NCI-H526 treated with DMSO at 0.1 percent for 48 hours (cell line): Measurements from ENCODE around the gene RABGGTB.
"Not testable (repeated sequence)": the region's sequence is repeated elsewhere in the genome, so short reads cannot be mapped to it uniquely, and the experiment has no call there.

Source experiments
- DNase-seq: peaks from one replicate; lab custom pipeline; 2025; lab: John Stamatoyannopoulos, UW

The RABGGTB gene

DNA sequence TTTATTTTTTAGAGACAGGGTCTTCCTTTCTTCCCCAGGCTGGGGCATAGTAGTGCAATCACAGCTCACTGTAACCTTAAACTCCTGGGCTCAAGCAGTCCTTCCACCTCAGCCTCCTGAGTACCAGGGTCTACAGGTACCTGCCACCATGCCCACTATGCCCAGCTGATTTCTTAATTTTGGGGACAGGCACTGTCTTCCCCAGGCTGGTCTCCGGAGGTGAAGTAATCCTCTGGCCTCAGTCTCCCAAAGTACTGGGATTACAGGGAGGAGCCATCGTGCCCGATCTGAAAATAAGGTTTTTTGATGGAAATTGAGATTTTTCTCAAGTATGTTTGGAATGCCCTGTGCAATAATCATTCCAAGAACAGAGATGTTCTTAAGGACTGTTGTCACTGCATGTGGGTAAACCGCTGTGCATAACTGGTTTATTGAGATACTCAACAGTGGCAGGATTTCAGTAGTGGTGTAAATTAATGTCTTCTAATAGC, 9.7 kb downstream of the RABGGTB start:
- DNase-seq: no peak

- no peak for DNase-seq
Observed at GRCh38 chr1:75796376-75797272, 10.6 kb downstream of the RABGGTB start, which contains the start of gene MSH4. MSH4 (plus strand) TSS chr1:75796882; CDS start chr1:75796986, 104 bp downstream.

DNA sequence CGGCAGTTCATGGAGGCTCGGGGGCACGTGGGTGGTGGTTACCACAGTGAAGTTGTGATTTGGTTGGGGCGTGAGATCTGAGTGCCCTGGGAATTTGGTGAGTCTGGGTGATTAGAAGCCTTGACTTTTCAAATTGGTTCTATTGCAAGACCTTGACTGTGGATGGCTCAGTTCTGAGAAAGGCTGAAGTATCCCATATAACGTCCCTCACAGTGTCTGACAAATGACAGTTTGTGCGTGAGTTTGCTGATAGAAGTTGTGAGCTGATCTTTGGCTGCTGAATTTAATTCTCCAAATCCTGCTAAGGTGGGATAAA, 11.2 kb downstream of the RABGGTB start:
- DNase-seq: no peak

GRCh38 chr1:75797606-75798216, 11.7 kb downstream of the RABGGTB start:
- DNase-seq: no peak

DNA sequence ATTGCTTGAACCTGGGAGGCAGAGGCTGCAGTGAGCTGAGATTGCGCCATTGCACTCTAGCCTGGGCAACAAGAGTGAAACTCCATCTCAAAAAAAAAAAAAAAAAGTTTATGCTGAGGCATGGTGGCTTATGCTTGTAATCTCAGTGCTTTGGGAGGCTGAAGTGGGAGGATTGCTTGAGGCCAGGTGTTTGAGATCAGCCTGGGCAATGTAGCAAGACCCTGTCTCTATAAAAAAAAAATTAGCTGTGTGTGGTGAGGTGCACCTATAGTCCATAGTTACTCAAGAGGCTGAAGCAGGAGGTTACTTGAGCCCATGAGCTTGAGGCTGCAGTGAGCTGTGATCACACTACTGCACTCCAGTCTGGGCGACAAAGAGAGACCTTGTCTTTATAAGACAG, 15.4 kb downstream of the RABGGTB start:
- DNase-seq: not testable (repeated sequence)

DNA sequence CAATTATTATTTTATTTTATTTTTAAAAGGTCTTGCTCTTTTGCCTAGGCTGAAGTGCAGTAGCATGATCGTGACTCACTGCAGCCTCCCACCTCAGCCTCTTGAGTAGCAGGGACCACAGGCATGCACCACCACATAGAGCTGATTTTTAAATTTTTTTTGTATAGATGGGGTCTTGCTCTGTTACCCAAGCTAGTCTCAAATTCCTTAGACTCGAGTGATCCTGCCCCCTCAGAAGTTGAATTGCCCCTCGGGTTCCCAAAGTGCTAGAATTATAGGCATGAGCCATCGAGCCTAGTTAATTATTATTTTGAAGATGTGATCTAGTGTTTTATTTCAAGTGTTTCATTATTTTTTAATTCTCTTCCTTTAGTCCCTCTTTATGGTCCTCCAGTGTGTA, 22.9 kb downstream of the RABGGTB start:
- DNase-seq: no peak

DNA sequence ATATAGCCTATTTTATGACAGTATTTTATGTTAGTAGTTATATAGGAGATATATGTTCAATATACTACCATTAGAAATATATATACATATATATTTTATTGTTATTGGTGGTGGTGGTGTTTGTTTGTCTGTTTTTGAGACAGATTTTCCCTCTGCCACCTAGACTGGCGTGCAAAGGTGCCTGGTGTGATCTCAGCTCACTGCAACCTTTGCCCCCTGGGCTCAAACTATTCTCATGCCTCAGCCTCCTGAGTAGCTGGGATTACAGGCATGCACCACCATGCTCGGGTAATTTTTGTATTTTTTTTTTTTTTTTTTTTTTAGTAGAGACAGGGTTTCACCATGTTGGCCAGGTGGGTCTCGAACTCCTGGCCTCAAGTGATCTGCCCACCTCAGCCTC, 24.1 kb downstream of the RABGGTB start:
- not testable (repeated sequence) for DNase-seq

- no peak for DNase-seq
Observed at GRCh38 chr1:75811211-75811981, 25.3 kb downstream of the RABGGTB start.

GRCh38 chr1:75812065-75812464, 26.0 kb downstream of the RABGGTB start:
- DNase-seq: no peak

DNA sequence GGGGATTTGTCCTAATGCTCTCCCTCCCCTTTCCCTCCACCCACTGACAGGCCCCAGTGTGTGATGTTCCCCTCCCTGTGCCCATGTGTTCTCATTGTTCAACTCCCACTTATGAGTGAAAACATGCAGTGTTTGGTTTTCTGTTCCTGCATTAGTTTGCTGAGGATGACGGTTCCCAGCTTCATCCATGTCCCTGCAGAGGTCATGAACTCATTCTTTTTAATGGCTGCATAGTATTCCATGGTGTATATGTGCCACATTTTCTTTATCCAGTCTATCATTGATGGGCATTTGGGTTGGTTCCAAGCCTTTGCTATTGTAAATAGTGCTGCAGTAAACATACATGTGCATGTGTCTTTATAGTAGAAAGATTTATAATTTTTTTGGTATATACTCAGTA, 37.5 kb downstream of the RABGGTB start:
- not testable (repeated sequence) for DNase-seq

GRCh38 chr1:75836528-75837100, 50.6 kb downstream of the RABGGTB start:
- no peak for DNase-seq

- DNase-seq: no peak
Observed at GRCh38 chr1:75838079-75838478, 52.0 kb downstream of the RABGGTB start.

DNA sequence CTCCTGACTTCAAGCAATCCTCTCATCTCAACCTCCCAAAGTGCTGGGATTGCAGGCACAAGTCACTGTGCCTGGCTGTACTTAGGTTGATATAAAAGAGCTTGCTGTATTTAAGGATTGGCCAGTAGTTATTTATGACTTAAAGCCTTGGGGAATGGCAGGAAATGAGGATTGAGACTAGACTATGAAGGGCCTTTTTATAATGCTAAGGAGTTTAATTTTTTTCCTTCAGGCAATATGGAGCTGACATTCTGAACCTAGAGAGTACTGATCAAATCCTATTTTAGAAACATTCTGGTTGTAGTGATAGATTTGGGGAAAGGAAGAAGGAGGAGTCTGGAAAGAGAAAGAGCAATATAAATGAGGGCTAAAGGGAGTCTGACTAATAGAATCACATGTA, 55.4 kb downstream of the RABGGTB start:
- DNase-seq: no peak
